Renal pelvis (tissue), 4 donors: Measurements from ENCODE around the gene STARD3. TPM values are rescaled to one million over a fixed set of nuclear protein-coding genes. Genes with fewer than 3 reads are reported as not detected.

Source experiments
- DNase-seq: peaks from one replicate; pipeline ENCODE4 v3.0.0-alpha.2; 2013
- polyA plus RNA-seq, 3 donors: library from polyadenylated mRNA; unstranded; fragments of 120-200 nt; gene quantifications; one replicate each; pipeline ENCODE4 v1.2.1, GENCODE V29; 2013; ENCODE audit not compliant: insufficient read length in 3 of 3

STARD3 gene
- polyA plus RNA-seq, 3 donors, result 49.1 to 54.7 (median 54.3) TPM

DNA sequence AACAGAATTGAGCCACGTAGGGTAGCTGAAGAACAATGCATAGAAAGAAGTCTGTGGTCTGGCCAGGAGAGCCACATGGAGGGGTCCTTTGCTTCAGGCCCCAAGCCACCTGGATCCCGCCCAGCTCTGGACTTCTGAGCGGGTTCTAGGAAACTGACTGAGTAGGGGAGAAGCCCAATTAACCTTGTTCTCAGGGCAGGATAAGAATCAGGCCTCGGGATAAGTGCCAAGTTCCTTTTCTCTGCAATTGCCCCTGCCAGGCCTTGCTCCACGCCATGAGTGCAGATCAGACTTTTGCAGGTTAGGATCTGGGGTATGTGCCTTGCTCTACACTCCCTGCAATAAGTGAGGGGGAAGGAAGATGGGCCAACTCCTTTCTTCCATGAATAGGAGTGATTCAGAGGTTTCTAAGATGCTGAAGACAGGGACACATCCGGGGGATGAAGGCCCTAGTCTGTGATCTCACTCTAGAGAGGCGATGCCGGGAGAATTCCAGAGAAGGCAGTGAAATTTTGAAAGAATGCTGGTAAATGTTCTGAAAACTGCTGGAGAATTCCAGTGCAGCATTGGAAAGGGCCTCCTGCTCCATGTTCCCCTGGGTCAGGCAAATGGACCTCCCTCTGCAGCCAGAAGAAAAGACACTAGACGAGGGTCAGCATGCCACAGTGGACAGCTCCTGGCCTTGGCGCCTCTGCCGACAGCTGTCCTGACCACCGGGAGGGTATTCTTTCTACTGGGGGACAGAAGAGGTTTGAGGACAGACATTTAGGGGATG, 35.0 kb upstream of the STARD3 start:
- DNase-seq, result no peak

- no peak for DNase-seq
These were observed 34.2 kb upstream of the STARD3 start for GRCh38 chr17:39602533-39603303.

GRCh38 chr17:39603304-39604016, 33.5 kb upstream of the STARD3 start:
- no peak for DNase-seq

- DNase-seq, result no peak
These were observed 31.9 kb upstream of the STARD3 start for GRCh38 chr17:39604911-39605491.

GRCh38 chr17:39605492-39606433, 31.2 kb upstream of the STARD3 start:
- no peak for DNase-seq

GRCh38 chr17:39606434-39607056, 30.4 kb upstream of the STARD3 start:
- no peak for DNase-seq

DNA sequence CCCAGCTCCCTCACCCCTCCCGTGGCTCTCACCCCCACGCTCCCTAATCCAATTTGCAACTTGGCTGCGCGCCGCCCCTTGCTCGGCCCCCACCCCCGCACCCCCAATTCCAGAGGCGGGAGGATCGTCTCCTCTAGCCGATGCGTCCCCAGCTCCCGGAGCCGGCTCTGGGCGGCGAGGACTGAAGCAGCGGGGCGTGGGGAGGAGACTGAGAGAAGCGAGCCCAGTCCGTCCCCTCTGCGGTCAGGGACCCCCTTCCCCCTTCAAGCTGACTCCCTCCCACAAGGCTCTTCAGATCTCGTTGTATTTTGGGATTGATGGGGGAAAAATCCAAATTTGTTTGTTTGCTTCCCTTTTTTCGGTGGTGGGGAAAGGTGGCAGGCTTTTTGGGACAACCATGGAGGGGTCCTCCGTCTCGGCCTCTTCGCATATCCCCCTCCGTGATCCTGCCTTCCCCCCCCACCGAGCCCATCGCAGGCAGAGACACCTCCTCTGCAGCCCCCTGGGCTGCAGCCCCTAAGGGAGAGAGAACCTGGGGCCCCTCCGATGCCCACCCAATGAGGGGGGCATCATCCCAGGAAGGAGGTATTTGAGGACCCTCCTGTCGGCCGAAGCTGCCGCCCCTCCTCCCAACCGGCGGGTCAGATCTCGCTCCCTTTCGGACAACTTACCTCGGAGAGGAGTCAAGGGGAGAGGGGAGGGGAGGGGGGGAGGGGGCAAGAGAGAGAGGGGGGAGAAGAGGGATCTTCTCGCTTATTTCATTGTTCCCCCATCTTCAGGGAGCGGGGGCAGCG, 29.7 kb upstream of the STARD3 start:
- DNase-seq, result no peak

DNA sequence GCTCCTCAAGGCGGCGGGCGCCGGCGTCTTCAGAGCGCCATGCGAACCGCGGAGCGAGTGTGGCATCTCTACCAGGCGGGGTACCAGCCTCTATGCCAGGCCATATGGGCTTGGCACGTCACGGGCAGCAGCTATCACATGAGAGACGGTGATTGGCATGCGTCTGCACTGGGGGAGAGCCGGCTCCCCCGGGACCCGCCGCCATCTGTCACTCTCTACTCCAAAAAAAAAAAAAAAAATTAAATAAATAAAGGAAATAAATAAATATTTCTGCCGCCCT, 29.2 kb upstream of the STARD3 start, which contains the start of gene NEUROD2:
Gene NEUROD2 (minus strand): TSS at position 70 of the 280 bp plus-strand sequence. CDS start 1,321 bp downstream, outside the sequence.
- DNase-seq, result no peak

DNA sequence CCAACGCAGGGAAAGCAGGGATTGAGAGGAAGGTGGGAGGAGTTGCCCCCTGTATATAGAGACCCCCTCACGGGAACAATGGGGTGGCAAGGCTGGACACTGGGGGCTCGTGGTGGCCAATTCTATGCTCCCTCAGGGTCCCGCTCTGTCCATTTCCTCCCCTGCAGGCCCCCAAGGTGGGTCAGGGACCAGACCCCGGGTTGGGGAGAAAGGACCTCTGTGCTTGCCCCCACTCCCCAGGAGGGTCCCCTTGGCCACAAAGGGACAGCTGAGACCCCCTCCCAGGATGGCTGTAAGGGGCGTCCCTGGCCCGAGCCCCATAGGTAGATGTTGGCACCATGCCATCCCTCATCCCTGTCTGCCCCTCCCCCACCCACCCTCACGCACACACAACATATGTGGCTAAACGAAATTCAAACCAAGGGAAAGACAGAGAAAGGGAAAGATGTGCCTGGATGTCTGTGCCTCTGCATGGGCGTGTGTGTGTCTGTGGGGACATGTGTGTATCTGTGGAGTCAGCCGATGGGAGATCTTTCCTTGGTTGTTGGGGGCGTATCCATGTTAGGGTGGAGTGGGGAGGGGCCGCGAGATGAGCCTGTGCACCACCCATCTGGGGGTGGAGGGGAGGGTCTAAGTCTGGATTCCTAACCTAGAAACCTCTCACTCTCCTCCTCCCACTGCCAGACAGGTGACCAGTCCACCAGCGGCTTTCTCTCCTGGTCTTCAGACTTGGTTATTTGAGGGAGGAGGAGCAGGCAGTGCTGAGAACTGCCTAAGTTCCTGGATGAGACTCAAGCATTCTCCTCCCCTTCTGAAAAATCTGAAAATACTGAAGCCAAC, 28.6 kb upstream of the STARD3 start:
- DNase-seq, result no peak

GRCh38 chr17:39609416-39610025, 27.4 kb upstream of the STARD3 start:
- no peak for DNase-seq

GRCh38 chr17:39611401-39612112, 25.4 kb upstream of the STARD3 start:
- DNase-seq, result no peak

- DNase-seq, result no peak
These were observed 24.6 kb upstream of the STARD3 start for GRCh38 chr17:39612291-39612894.

DNA sequence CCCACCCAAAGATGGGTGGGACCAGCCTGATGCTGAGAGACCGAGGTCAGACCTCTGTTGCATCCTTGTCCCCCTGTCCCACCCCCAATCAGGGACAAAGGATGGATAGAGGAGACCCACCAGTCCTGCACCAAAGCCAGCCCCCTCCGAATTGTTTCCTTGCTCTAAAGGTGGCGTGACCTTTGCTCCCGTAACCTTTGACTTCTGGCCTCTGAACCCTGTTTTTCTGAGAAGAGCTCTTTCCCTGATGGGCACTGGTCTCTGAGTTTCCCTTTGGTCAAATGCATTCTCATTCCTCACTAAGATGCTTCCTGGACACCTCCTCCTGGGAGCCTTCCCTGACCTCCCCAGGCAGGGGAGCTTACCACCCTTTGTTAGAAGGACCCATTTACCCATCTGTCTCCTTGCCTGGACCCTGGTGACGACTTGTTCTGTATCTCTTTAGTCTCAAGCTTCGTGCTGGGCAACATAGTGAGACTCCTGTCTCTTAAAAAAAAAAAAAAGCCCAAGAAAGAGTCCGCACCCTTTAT, 23.9 kb upstream of the STARD3 start:
- no peak for DNase-seq

DNA sequence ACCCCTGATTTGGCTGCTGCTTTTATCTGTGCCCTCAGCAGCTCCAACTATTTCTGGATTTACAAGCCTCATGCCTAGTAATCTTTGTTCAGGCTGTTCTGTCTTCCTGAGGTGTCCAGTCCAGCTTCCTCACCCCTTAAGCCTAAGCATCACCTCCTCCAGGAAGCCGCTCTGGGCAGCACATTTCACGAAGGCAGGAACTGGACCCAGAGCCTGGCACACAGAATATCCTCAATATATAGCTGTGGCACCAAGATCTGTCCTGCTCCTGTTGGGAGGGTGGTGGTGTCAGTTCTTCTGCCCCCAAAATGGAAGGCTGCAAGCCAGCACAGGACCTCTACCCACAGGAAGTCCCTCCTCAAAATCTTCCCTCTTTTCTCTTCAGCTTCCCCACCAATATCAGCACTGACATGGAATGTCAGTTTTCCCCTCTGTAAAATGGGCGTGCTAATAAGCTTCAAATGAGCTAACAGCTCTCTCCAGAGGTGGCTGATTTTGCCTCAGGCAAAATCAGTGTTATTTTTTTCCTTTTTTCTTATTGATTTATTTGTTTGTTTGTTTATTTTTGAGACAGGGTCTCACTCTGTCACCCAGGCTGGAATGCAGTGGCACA, 22.3 kb upstream of the STARD3 start:
- no peak for DNase-seq

- no peak for DNase-seq
These were observed 21.5 kb upstream of the STARD3 start for GRCh38 chr17:39615434-39615833.

DNA sequence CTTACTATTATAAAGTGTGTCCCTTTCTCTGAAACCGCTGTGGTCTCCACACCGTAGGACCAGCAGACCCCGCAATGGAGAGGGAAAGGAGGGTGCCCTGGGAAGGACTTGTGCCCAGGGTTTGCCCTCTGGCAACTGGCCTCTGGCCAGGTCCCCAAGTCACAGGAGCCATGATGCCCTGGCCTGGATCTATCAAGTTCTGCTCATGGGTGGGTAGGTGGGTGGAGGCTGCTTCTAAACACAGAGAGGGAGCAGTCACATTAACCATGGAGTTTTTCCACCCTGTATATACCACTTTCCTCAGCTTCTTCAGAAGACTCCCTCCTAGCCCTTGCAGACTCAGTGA, 19.9 kb upstream of the STARD3 start:
- DNase-seq, result no peak
